ENCODE data around the gene MBTPS2.

MBTPS2 gene

GRCh38 chrX:21821875-21822274 lies 17.5 kb upstream of the MBTPS2 start:
- Histone ChIP-seq H3K18ac (ENCODE audit: low read depth in 1 of 2, low read length in 2 of 2) (no peak overlapping the region), H2BK15ac (ENCODE audit: low read depth, poor library complexity, severe bottlenecking) (no peak overlapping the region), H3K36me3 (ENCODE audit: control insufficient read depth in 1 of 2, insufficient read depth in 2 of 2, low read depth in 1 of 2, low read length in 2 of 2) (no peaks in the 10 kb centered on the region)

DNA sequence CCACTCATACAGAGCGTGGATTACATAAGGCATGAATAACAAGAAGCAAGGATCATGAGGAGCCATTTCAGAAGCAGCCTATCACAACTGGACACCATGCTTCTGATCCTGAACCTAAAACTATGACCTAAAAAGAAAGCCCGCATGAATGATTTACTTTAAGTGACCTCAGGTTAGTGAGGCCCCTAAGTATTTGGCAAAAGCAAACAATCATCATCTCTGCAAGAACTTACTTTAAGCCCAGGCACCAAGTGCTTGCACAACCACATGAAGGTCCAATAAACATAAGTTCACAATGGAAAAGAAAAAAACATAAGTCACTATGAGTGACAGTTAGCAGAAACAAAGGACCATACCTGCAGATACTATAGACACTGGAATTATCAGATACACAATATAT lies 7.9 kb upstream of the MBTPS2 start:
- Histone ChIP-seq H3K9me3 (ENCODE audit: control insufficient read depth, low read length) (no peaks in the 10 kb centered on the region), H3K27me3 (ENCODE audit: control insufficient read depth in 1 of 2, insufficient read depth in 1 of 2, low read length in 2 of 2) (peaks cover 0 to 2% of the 10 kb centered on the region in 2 experiments), H2AK5ac (ENCODE audit: low read length, severe bottlenecking) (no peak overlapping the region), H2BK12ac (ENCODE audit: low read length in 2 of 2) (no peak overlapping the region), H2BK5ac (ENCODE audit: low read depth, low read length, poor library complexity, severe bottlenecking) (no peak overlapping the region), H3K36me3 (ENCODE audit: control insufficient read depth in 1 of 2, insufficient read depth in 2 of 2, low read depth in 1 of 2, low read length in 2 of 2) (no peaks in the 10 kb centered on the region), H3K14ac (ENCODE audit: low read length in 2 of 2) (no peak overlapping the region), H3K23ac (ENCODE audit: low read length in 2 of 2) (no peak overlapping the region), H2BK15ac (ENCODE audit: low read depth, poor library complexity, severe bottlenecking) (no peak overlapping the region), H3K27ac (ENCODE audit: low read length, poor library complexity, severe bottlenecking) (no peak overlapping the region), H3K9ac (ENCODE audit: low read length) (no peak overlapping the region), H3K4me2 (ENCODE audit: low read length, poor library complexity, severe bottlenecking) (no peak overlapping the region), H3K79me1 (replicated peaks; ENCODE audit: low read length, poor library complexity, severe bottlenecking) (no peaks in the 10 kb centered on the region), H4K8ac (ENCODE audit: low read length) (no peak overlapping the region), H3K18ac (ENCODE audit: low read depth in 1 of 2, low read length in 2 of 2) (no peak overlapping the region), H4K91ac (ENCODE audit: low read length) (no peak overlapping the region), H3K4me1 (ENCODE audit: control insufficient read depth, insufficient read depth, low read depth, low read length) (no peaks in the 10 kb centered on the region), H3K4me3 (ENCODE audit: insufficient read depth in 1 of 2, low read depth in 1 of 2, low read length in 2 of 2) (no peak overlapping the region), H3K4ac (ENCODE audit: low read depth in 1 of 2, low read length in 2 of 2) (no peak overlapping the region), H2BK120ac (ENCODE audit: low read depth, low read length) (no peak overlapping the region), H2AFZ (ENCODE audit: low read depth, low read length) (no peak overlapping the region)
- WGBS = 77% methylated on average over 2 of the region's 2 CpGs
- DNase-seq = no peak

More at GRCh38 chrX:21821875-21822274, 17.5 kb upstream of the MBTPS2 start:
- no peak overlapping the region for H2BK5ac ChIP-seq (ENCODE audit: low read depth, low read length, poor library complexity, severe bottlenecking)
- H3K4me2 ChIP-seq (ENCODE audit: low read length, poor library complexity, severe bottlenecking) = no peak overlapping the region
- WGBS = 100% methylated on average over 3 of the region's 3 CpGs
- H4K91ac ChIP-seq (ENCODE audit: low read length) = no peak overlapping the region
- no peak overlapping the region for H2AFZ ChIP-seq (ENCODE audit: low read depth, low read length)
- no peak overlapping the region for H3K9ac ChIP-seq (ENCODE audit: low read length)
- no peak for DNase-seq
- no peaks in the 10 kb centered on the region for H3K9me3 ChIP-seq (ENCODE audit: control insufficient read depth, low read length)
- no peaks in the 10 kb centered on the region for H3K79me1 ChIP-seq (replicated peaks; ENCODE audit: low read length, poor library complexity, severe bottlenecking)
- H3K27me3 ChIP-seq (ENCODE audit: control insufficient read depth in 1 of 2, insufficient read depth in 1 of 2, low read length in 2 of 2) = peaks cover 0 to 5% of the 10 kb centered on the region in 2 experiments
- no peak overlapping the region for H3K4ac ChIP-seq (ENCODE audit: low read depth in 1 of 2, low read length in 2 of 2)
- no peak overlapping the region for H3K27ac ChIP-seq (ENCODE audit: low read length, poor library complexity, severe bottlenecking)
- no peak overlapping the region for H2AK5ac ChIP-seq (ENCODE audit: low read length, severe bottlenecking)
- no peak overlapping the region for H4K8ac ChIP-seq (ENCODE audit: low read length)
- H3K4me1 ChIP-seq (ENCODE audit: control insufficient read depth, insufficient read depth, low read depth, low read length) = no peaks in the 10 kb centered on the region
- no peak overlapping the region for H2BK120ac ChIP-seq (ENCODE audit: low read depth, low read length)
- H3K14ac ChIP-seq (ENCODE audit: low read length in 2 of 2) = no peak overlapping the region
- H3K4me3 ChIP-seq (ENCODE audit: insufficient read depth in 1 of 2, low read depth in 1 of 2, low read length in 2 of 2) = no peak overlapping the region
- no peak overlapping the region for H2BK12ac ChIP-seq (ENCODE audit: low read length in 2 of 2)
- no peak overlapping the region for H3K23ac ChIP-seq (ENCODE audit: low read length in 2 of 2)

GRCh38 chrX:21837056-21837455 lies 2.4 kb upstream of the MBTPS2 start:
- Histone ChIP-seq H3K4ac (ENCODE audit: low read depth in 1 of 2, low read length in 2 of 2) (no peak overlapping the region), H3K27me3 (ENCODE audit: control insufficient read depth in 1 of 2, insufficient read depth in 1 of 2, low read length in 2 of 2) (no peaks in the 10 kb centered on the region), H2BK120ac (ENCODE audit: low read depth, low read length) (no peak overlapping the region), H3K9ac (ENCODE audit: low read length) (no peak overlapping the region), H3K18ac (ENCODE audit: low read depth in 1 of 2, low read length in 2 of 2) (no peak overlapping the region), H3K27ac (ENCODE audit: low read length, poor library complexity, severe bottlenecking) (no peak overlapping the region), H3K14ac (ENCODE audit: low read length in 2 of 2) (no peak overlapping the region), H3K4me3 (ENCODE audit: insufficient read depth in 1 of 2, low read depth in 1 of 2, low read length in 2 of 2) (no peak overlapping the region), H2AK5ac (ENCODE audit: low read length, severe bottlenecking) (no peak overlapping the region), H3K9me3 (ENCODE audit: control insufficient read depth, low read length) (no peaks in the 10 kb centered on the region), H3K23ac (ENCODE audit: low read length in 2 of 2) (no peak overlapping the region), H3K79me1 (replicated peaks; ENCODE audit: low read length, poor library complexity, severe bottlenecking) (peaks cover 2% of the 10 kb centered on the region), H2AFZ (ENCODE audit: low read depth, low read length) (no peak overlapping the region), H4K8ac (ENCODE audit: low read length) (no peak overlapping the region), H3K4me2 (ENCODE audit: low read length, poor library complexity, severe bottlenecking) (no peak overlapping the region), H4K91ac (ENCODE audit: low read length) (no peak overlapping the region), H2BK15ac (ENCODE audit: low read depth, poor library complexity, severe bottlenecking) (no peak overlapping the region), H2BK5ac (ENCODE audit: low read depth, low read length, poor library complexity, severe bottlenecking) (no peak overlapping the region), H2BK12ac (ENCODE audit: low read length in 2 of 2) (no peak overlapping the region), H3K4me1 (ENCODE audit: control insufficient read depth, insufficient read depth, low read depth, low read length) (no peaks in the 10 kb centered on the region), H3K36me3 (ENCODE audit: control insufficient read depth in 1 of 2, insufficient read depth in 2 of 2, low read depth in 1 of 2, low read length in 2 of 2) (no peaks in the 10 kb centered on the region)
- no peak for DNase-seq
- 88% methylated on average over 1 of the region's 2 CpGs for WGBS

DNA sequence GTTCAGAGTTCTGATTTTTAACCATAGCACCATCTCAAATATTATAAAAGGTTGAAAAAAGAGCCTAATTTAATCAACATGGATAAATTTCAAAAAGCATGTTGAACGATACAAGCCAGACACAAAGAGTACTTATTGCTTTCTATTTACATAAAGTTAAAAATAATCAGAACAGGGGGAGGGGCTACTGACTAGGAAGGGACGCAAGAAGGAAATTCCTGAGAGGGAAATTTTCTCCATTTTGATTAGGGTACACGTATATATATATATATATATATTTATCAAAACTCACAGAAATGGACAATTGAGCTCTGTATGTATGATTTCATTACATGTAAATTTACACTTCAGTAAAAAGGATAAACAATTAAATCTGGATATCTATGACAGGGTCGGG lies 482 bp upstream of the MBTPS2 start:
- H3K4ac ChIP-seq (ENCODE audit: low read depth in 1 of 2, low read length in 2 of 2) = no peak overlapping the region
- H2AFZ ChIP-seq (ENCODE audit: low read depth, low read length) = no peak overlapping the region
- no peak overlapping the region for H3K23ac ChIP-seq (ENCODE audit: low read length in 2 of 2)
- peaks cover 2% of the 10 kb centered on the region for H3K79me1 ChIP-seq (replicated peaks; ENCODE audit: low read length, poor library complexity, severe bottlenecking)
- peak overlapping the region; percentile 47 for H3K27ac ChIP-seq (ENCODE audit: low read length, poor library complexity, severe bottlenecking)
- no peak overlapping the region for H3K18ac ChIP-seq (ENCODE audit: low read depth in 1 of 2, low read length in 2 of 2)
- no peak overlapping the region for H4K8ac ChIP-seq (ENCODE audit: low read length)
- peaks cover 0 to 8% of the 10 kb centered on the region in 2 experiments for H3K36me3 ChIP-seq (ENCODE audit: control insufficient read depth in 1 of 2, insufficient read depth in 2 of 2, low read depth in 1 of 2, low read length in 2 of 2)
- no peak overlapping the region for H3K4me2 ChIP-seq (ENCODE audit: low read length, poor library complexity, severe bottlenecking)
- H2BK120ac ChIP-seq (ENCODE audit: low read depth, low read length) = no peak overlapping the region
- peak overlapping the region in 1 of 2 experiments; percentile 80 for H3K4me3 ChIP-seq (ENCODE audit: insufficient read depth in 1 of 2, low read depth in 1 of 2, low read length in 2 of 2)
- DNase-seq = peak; percentile 40
- H3K9ac ChIP-seq (ENCODE audit: low read length) = peak overlapping the region; percentile 98
- H2BK15ac ChIP-seq (ENCODE audit: low read depth, poor library complexity, severe bottlenecking) = no peak overlapping the region
- H4K91ac ChIP-seq (ENCODE audit: low read length) = no peak overlapping the region
- no CpG with 5 or more reads among the region's 4 CpGs for WGBS
- H2BK5ac ChIP-seq (ENCODE audit: low read depth, low read length, poor library complexity, severe bottlenecking) = no peak overlapping the region
- no peak overlapping the region for H2AK5ac ChIP-seq (ENCODE audit: low read length, severe bottlenecking)
- H3K14ac ChIP-seq (ENCODE audit: low read length in 2 of 2) = no peak overlapping the region
- no peaks in the 10 kb centered on the region for H3K27me3 ChIP-seq (ENCODE audit: control insufficient read depth in 1 of 2, insufficient read depth in 1 of 2, low read length in 2 of 2)
- H3K9me3 ChIP-seq (ENCODE audit: control insufficient read depth, low read length) = no peaks in the 10 kb centered on the region
- no peak overlapping the region for H2BK12ac ChIP-seq (ENCODE audit: low read length in 2 of 2)
- H3K4me1 ChIP-seq (ENCODE audit: control insufficient read depth, insufficient read depth, low read depth, low read length) = no peaks in the 10 kb centered on the region

All from mesenchymal stem cell (in vitro differentiated cells and primary cell).